ENCODE measurements around the gene SIK3.

The SIK3 gene

DNA sequence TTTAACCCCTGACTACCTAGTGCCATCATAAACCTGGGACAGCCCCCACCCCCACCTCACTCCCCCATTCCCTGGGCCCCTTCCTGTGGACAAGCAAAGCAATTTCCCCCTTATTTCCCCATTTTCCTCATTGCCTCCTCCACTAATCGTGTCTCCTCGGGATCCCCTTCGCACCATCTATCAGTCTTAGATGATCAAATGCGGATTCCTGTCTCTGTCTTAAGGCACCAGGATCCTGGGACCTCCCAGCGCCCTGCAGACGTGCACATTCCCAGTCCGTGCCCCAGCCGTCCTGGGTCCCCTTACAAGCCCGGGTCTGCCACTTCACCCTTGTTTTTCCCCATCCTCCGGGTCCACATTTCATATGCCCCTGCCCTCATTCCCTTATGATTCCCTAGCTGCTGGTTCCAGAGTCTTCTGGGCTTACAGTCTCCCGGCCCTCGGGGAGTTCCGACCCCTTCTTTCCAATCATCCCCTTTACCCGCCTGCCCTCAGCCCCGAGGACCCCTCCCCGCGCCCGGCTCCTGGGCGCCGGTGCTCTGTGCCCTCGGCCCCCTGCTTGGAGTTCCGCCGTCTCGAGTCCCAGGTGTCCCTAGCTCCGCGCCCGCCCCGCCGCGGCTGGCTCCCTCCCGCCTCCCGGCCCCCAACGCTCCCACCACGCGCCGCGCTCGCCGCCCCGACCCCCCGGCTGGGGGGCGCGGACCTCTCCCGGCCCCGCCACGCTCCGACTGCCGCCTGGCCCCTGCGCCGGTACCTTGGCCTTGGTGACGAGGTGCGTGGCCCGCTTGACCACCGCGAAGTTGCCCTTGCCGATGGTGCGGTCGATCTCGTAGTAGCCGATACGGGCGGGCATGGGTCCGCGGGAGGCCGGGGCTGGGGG is 599 bp downstream of the SIK3 start:
- TF ChIP-seq CTCF (IDR thresholded peaks at IDR 0.05; ENCODE audit: low read depth, low read length) = no peak
- DNase-seq (ENCODE audit: extremely low read depth, low read depth) = no peak

DNA sequence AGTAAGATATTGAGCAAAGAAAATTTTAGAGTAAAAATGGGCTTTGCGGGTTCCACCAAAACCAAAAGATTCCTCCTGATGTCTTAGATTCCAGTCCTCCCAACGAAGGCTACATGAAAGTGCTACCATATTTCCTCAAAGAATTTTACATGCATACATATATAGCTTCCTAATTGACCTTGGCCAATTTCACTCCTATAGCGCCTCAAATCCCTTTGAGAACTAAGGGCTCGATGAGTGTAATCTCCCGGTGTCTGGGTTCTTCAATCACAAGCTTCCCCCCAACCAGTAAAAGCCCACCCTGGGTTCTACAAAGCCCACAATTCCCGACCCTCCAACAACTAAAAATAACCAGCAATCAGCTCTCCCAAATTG is 1.2 kb downstream of the SIK3 start:
- DNase-seq (ENCODE audit: extremely low read depth, low read depth) = no peak
- no peak for TF ChIP-seq CTCF (IDR thresholded peaks at IDR 0.05; ENCODE audit: low read depth, low read length)

DNA sequence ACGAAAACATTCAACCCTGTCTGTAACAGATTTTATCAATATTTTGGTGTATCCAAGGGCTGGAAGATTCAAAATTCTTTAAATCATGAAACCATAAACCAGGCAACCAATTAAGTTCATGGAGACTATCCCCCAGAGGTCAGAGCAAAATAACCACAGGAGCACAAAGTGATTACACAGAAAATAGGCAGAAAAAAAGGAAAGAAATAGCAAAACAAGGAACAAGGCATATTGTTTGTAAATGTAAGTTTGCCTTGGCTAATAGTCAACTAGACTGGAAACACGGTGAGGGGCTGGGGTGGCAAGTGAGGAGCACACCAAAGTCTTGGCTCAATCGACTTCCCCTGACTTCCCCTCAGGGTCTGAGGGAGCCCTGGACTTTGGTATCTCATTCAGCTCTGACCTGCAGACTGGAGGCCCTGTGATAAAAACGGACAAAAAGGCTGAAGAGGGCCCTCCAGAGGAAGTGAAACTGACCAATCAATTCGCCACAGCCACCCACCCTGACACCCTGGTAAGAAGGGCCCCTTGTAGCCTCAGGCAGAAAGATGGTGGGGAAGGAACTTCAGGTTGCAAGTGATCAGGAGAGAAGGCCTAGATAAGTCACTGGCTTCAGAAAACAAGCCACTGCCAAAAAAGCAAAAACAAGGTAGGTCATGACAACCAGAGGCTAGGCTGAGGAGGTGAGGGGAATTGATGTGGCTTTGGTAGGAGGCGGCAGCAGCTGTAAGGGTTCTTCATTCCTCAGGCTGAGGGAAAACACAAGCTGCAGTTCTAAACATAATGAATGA is 1.8 kb downstream of the SIK3 start:
- TF ChIP-seq CTCF (IDR thresholded peaks at IDR 0.05; ENCODE audit: low read depth, low read length) = no peak
- no peak for DNase-seq (ENCODE audit: extremely low read depth, low read depth)

- DNase-seq (ENCODE audit: extremely low read depth, low read depth) = peak; percentile 86
- no peak for TF ChIP-seq CTCF (IDR thresholded peaks at IDR 0.05; ENCODE audit: low read depth, low read length)
These were observed 2.7 kb downstream of the SIK3 start for GRCh38 chr11:117095284-117096161.

DNA sequence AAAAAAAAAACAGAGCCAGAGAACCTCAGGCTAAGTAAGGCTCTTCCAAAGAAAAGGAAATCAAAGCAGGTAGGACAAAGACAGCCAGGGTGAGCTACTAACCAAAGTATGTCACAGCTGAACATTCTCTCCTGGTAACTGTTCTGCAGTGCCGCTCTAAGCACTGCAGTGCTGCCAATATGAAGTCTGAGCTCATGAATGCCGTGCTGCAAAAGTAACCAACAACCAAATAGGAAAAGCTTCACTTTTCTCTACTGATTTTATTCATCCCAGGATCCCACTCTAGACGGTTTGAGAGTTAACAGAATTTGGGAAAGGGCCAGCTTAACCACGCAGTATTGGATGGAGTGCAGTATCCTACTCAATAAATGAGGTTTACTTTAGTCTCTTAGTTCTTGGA is 3.5 kb downstream of the SIK3 start:
- no peak for DNase-seq (ENCODE audit: extremely low read depth, low read depth)
- no peak for TF ChIP-seq CTCF (IDR thresholded peaks at IDR 0.05; ENCODE audit: low read depth, low read length)

GRCh38 chr11:117092951-117093590 is 5.2 kb downstream of the SIK3 start:
- no peak for DNase-seq (ENCODE audit: extremely low read depth, low read depth)
- TF ChIP-seq CTCF (IDR thresholded peaks at IDR 0.05; ENCODE audit: low read depth, low read length) = no peak

All from AG09319 (cell line).